HepG2 (cell line): ENCODE measurements around the gene WIPF2. TPM values are rescaled to one million over a fixed set of nuclear protein-coding genes. Genes with fewer than 3 reads are reported as not detected.
A peak's percentile ranks its signal among the peaks of the same experiment; 100 is the strongest.

Experiments used
- ETV5 ChIP-seq: IDR thresholded peaks from 2 replicates; pipeline ENCODE4 v1.6.1; 2018; ENCODE audit warnings: missing biosample characterization, missing genetic modification reagents, inconsistent platforms, borderline replicate concordance
- microRNA-seq: library from miRNA; unstranded; fragments of <30 nt; microRNA quantifications from one replicate; pipeline ENCODE4, GENCODE V29; 2020
- polyA plus RNA-seq, 8 experiments: library from polyadenylated mRNA; depleted of rRNA in 3 of 8; stranded (reverse) in 7 of 8; unstranded in 1 of 8; fragments of >200 nt; fragmentation: Illumina TruSeq in 4 of 8; extraction: Trizol in 4 of 8; gene quantifications; 2 replicates each; pipeline versions ENCODE4 v1.2.1 to v1.2.3, GENCODE V29; 2011 to 2016; ENCODE audit warnings: low read depth in 4 of 8, missing spikeins in 1 of 8, mixed read lengths in 1 of 8; ENCODE audit not compliant: insufficient read depth in 1 of 8
- small RNA-seq, 3 experiments: library from RNA; depleted of rRNA; stranded (forward); fragments of <200 nt; gene quantifications; one replicate each; pipeline ENCODE3, GENCODE V24; 2012; ENCODE audit warnings: low read depth in 2 of 3, low replicate concordance in 1 of 3; ENCODE audit not compliant: insufficient read length in 3 of 3, insufficient read depth in 2 of 3
- total RNA-seq, 5 experiments: library from RNA; depleted of rRNA; stranded (reverse); fragments of >200 nt; fragmentation: Illumina TruSeq; extraction: Trizol; gene quantifications; 2 replicates each; pipeline ENCODE4 v1.2.3, GENCODE V29; 2016; ENCODE audit warnings: low read depth in 1 of 5
- TF ChIP-seq, protein P1 (sequence below): sonication (generic); formaldehyde crosslinking; IDR thresholded peaks from 2 replicates; pipeline ENCODE4 v1.4.0; 2020; ENCODE audit warnings: mild to moderate bottlenecking, missing genetic modification reagents
- TF ChIP-seq, protein P2 (sequence below): sonication (generic); formaldehyde crosslinking; IDR thresholded peaks from 2 replicates; pipeline ENCODE4 v1.8.0; 2022; ENCODE audit warnings: missing genetic modification reagents, low read depth, mild to moderate bottlenecking, borderline replicate concordance
- TF ChIP-seq, protein P3 (sequence below): sonication (generic); formaldehyde crosslinking; IDR thresholded peaks from 2 replicates; pipeline ENCODE4 v1.4.0; 2020; ENCODE audit warnings: missing genetic modification reagents
- TF ChIP-seq, protein P4 (sequence below): sonication (generic); formaldehyde crosslinking; IDR thresholded peaks from 2 replicates; pipeline ENCODE4 v1.5.0; 2020; ENCODE audit warnings: missing genetic modification reagents
- TF ChIP-seq, protein P5 (sequence below): sonication (generic); formaldehyde crosslinking; IDR thresholded peaks from 2 replicates; pipeline ENCODE4 v1.4.0; 2020; ENCODE audit warnings: missing genetic modification reagents

Gene WIPF2
- total and polyA plus RNA-seq, 2 of the 13 experiments (the other 11 are each of a cell fraction or from before 2014, with no cell fraction given): 7.2 to 10.8 TPM

DNA sequence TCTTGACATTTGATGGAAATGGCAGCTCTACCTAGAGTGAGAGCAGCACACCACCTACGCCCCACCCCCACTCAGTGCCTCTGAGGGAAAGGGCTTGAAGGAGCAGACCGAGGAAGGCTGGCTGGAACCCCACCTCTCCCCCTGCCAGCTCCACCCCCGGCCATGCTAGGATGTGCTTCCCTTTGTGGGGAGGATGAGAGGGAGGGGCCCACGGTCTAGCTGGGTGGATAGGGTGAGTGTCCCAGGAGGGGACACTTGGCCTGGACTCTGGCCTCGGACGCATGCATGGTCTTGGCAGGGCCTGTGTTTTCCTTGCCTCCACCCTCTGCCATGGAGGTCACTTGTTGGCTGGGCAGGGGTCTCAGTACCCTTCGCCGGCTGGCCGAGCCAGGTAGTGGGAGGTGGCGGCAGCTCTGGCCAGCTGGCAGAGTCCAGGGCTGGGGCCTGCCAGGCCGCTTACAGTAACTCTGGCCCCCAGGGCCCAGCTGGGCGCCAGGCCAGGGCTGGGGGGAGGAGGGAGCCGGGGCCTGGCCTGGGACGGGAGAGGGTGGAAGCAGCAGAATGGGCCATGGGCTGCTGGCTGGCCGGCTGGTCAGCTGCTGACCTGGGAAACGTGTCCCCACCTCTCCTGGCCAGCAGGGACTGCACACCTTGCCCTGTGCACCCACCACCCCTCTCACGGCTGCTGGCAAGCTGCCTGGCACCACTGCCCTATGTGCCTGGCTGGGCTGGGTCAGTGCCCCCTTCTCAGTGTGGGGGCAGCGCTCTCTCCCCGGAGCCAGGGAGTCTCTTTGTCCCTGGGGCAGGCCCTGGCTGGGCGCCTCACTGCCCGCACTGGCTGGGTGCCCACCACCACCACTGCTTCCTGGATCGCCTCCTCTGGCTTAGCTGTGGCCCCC lies 112.9 kb downstream of the WIPF2 start (continued):
- TF ChIP-seq, protein P1, sequence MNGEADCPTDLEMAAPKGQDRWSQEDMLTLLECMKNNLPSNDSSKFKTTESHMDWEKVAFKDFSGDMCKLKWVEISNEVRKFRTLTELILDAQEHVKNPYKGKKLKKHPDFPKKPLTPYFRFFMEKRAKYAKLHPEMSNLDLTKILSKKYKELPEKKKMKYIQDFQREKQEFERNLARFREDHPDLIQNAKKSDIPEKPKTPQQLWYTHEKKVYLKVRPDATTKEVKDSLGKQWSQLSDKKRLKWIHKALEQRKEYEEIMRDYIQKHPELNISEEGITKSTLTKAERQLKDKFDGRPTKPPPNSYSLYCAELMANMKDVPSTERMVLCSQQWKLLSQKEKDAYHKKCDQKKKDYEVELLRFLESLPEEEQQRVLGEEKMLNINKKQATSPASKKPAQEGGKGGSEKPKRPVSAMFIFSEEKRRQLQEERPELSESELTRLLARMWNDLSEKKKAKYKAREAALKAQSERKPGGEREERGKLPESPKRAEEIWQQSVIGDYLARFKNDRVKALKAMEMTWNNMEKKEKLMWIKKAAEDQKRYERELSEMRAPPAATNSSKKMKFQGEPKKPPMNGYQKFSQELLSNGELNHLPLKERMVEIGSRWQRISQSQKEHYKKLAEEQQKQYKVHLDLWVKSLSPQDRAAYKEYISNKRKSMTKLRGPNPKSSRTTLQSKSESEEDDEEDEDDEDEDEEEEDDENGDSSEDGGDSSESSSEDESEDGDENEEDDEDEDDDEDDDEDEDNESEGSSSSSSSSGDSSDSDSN (CRISPR knock-in tag): peak; percentile 51; the same call in 1 of the 2 replicates
- TF ChIP-seq, protein P2, sequence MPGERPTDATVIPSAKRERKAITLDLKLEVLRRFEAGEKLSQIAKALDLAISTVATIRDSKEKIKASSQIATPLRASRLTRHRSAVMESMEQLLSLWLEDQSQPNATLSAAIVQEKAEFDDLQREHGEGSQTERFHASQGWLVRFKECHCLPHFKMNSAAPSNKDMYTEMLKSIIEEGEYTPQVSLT (CRISPR knock-in tag): no peak
- TF ChIP-seq, protein P3, sequence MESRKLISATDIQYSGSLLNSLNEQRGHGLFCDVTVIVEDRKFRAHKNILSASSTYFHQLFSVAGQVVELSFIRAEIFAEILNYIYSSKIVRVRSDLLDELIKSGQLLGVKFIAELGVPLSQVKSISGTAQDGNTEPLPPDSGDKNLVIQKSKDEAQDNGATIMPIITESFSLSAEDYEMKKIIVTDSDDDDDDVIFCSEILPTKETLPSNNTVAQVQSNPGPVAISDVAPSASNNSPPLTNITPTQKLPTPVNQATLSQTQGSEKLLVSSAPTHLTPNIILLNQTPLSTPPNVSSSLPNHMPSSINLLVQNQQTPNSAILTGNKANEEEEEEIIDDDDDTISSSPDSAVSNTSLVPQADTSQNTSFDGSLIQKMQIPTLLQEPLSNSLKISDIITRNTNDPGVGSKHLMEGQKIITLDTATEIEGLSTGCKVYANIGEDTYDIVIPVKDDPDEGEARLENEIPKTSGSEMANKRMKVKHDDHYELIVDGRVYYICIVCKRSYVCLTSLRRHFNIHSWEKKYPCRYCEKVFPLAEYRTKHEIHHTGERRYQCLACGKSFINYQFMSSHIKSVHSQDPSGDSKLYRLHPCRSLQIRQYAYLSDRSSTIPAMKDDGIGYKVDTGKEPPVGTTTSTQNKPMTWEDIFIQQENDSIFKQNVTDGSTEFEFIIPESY (CRISPR knock-in tag): peak; percentile 89
- TF ChIP-seq ETV5 (CRISPR knock-in tag): peak; percentile 10; the same call in 1 of the 2 replicates
- TF ChIP-seq, protein P4, sequence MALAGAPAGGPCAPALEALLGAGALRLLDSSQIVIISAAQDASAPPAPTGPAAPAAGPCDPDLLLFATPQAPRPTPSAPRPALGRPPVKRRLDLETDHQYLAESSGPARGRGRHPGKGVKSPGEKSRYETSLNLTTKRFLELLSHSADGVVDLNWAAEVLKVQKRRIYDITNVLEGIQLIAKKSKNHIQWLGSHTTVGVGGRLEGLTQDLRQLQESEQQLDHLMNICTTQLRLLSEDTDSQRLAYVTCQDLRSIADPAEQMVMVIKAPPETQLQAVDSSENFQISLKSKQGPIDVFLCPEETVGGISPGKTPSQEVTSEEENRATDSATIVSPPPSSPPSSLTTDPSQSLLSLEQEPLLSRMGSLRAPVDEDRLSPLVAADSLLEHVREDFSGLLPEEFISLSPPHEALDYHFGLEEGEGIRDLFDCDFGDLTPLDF (CRISPR knock-in tag): no peak
- TF ChIP-seq, protein P5, sequence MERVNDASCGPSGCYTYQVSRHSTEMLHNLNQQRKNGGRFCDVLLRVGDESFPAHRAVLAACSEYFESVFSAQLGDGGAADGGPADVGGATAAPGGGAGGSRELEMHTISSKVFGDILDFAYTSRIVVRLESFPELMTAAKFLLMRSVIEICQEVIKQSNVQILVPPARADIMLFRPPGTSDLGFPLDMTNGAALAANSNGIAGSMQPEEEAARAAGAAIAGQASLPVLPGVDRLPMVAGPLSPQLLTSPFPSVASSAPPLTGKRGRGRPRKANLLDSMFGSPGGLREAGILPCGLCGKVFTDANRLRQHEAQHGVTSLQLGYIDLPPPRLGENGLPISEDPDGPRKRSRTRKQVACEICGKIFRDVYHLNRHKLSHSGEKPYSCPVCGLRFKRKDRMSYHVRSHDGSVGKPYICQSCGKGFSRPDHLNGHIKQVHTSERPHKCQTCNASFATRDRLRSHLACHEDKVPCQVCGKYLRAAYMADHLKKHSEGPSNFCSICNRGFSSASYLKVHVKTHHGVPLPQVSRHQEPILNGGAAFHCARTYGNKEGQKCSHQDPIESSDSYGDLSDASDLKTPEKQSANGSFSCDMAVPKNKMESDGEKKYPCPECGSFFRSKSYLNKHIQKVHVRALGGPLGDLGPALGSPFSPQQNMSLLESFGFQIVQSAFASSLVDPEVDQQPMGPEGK: peak; percentile 74

Small RNA genes lying within 50 kb of the gene (microRNA-seq; reads per million reads assigned to microRNA genes)
- not detected for gene MIR6867

Small RNA genes lying within 50 kb of the gene (small RNA-seq; reads per million reads assigned to genes)
- gene MIR6867: 0 reads per million in 3 experiments

Other genes starting within 250 kb of the WIPF2 start
- gene PSMD3, start 238.5 kb upstream of the WIPF2 start, total RNA-seq (2016; rRNA removed; fragmentation: Illumina TruSeq; extraction: Trizol): 114 and 146 TPM in 2 replicates
- 97.4 and 118 TPM in 2 replicates for gene PSMD3, start 238.5 kb upstream of the WIPF2 start, polyA plus RNA-seq (2011; rRNA removed)
- not detected in 2 replicates for gene CSF3, start 203.9 kb upstream of the WIPF2 start, total RNA-seq (2016; rRNA removed; fragmentation: Illumina TruSeq; extraction: Trizol)
- 0.07 and 0.09 TPM in 2 replicates for gene CSF3, start 203.9 kb upstream of the WIPF2 start, polyA plus RNA-seq (2011; rRNA removed)
- 51.1 and 66.5 TPM in 2 replicates for gene MED24, start 164.9 kb upstream of the WIPF2 start, total RNA-seq (2016; rRNA removed; fragmentation: Illumina TruSeq; extraction: Trizol)
- gene MED24, start 164.9 kb upstream of the WIPF2 start, polyA plus RNA-seq (2011; rRNA removed): 67.7 and 78.0 TPM in 2 replicates
- gene THRA, start 156.3 kb upstream of the WIPF2 start, total RNA-seq (2016; rRNA removed; fragmentation: Illumina TruSeq; extraction: Trizol): 9.9 and 10.4 TPM in 2 replicates
- 8.0 and 8.6 TPM in 2 replicates for gene THRA, start 156.3 kb upstream of the WIPF2 start, polyA plus RNA-seq (2011; rRNA removed)
- gene NR1D1, start 118.7 kb upstream of the WIPF2 start, total RNA-seq (2016; rRNA removed; fragmentation: Illumina TruSeq; extraction: Trizol): 1.4 and 2.1 TPM in 2 replicates
- 2.7 and 3.6 TPM in 2 replicates for gene NR1D1, start 118.7 kb upstream of the WIPF2 start, polyA plus RNA-seq (2011; rRNA removed)
- gene MSL1, start 97.3 kb upstream of the WIPF2 start, total RNA-seq (2016; rRNA removed; fragmentation: Illumina TruSeq; extraction: Trizol): 76.1 and 88.5 TPM in 2 replicates
- gene MSL1, start 97.3 kb upstream of the WIPF2 start, polyA plus RNA-seq (2011; rRNA removed): 54.6 and 63.8 TPM in 2 replicates
- gene CASC3, start 78.8 kb upstream of the WIPF2 start, total RNA-seq (2016; rRNA removed; fragmentation: Illumina TruSeq; extraction: Trizol): 29.6 and 30.8 TPM in 2 replicates
- 60.9 and 62.9 TPM in 2 replicates for gene CASC3, start 78.8 kb upstream of the WIPF2 start, polyA plus RNA-seq (2011; rRNA removed)
- 1.1 and 4.5 TPM in 2 replicates for gene RAPGEFL1, start 41.8 kb upstream of the WIPF2 start, total RNA-seq (2016; rRNA removed; fragmentation: Illumina TruSeq; extraction: Trizol)
- gene RAPGEFL1, start 41.8 kb upstream of the WIPF2 start, polyA plus RNA-seq (2011; rRNA removed): 7.3 and 7.8 TPM in 2 replicates
- gene CDC6, start 68.6 kb downstream of the WIPF2 start, total RNA-seq (2016; rRNA removed; fragmentation: Illumina TruSeq; extraction: Trizol): 114 and 154 TPM in 2 replicates
- 10.7 and 17.4 TPM in 2 replicates for gene CDC6, start 68.6 kb downstream of the WIPF2 start, polyA plus RNA-seq (2011; rRNA removed)
- 8.6 and 8.9 TPM in 2 replicates for gene RARA, start 89.9 kb downstream of the WIPF2 start, total RNA-seq (2016; rRNA removed; fragmentation: Illumina TruSeq; extraction: Trizol)
- 6.0 and 6.4 TPM in 2 replicates for gene RARA, start 89.9 kb downstream of the WIPF2 start, polyA plus RNA-seq (2011; rRNA removed)
- not detected in 2 replicates for gene GJD3, start 145.4 kb downstream of the WIPF2 start, total RNA-seq (2016; rRNA removed; fragmentation: Illumina TruSeq; extraction: Trizol)
- gene GJD3, start 145.4 kb downstream of the WIPF2 start, polyA plus RNA-seq (2011; rRNA removed): not detected in 2 replicates
- 327 and 614 TPM in 2 replicates for gene TOP2A, start 198.6 kb downstream of the WIPF2 start, total RNA-seq (2016; rRNA removed; fragmentation: Illumina TruSeq; extraction: Trizol)
- gene TOP2A, start 198.6 kb downstream of the WIPF2 start, polyA plus RNA-seq (2011; rRNA removed): 52.7 and 108 TPM in 2 replicates
- gene IGFBP4, start 224.1 kb downstream of the WIPF2 start, total RNA-seq (2016; rRNA removed; fragmentation: Illumina TruSeq; extraction: Trizol): 4.1 and 4.9 TPM in 2 replicates
- 43.6 and 49.0 TPM in 2 replicates for gene IGFBP4, start 224.1 kb downstream of the WIPF2 start, polyA plus RNA-seq (2011; rRNA removed)